OCI-LY1 (cell line): ENCODE results near the gene GPX3.

Experiments
- H2AFZ ChIP-seq: fragments of 200-600 bp; sonication (generic), shearing (Covaris generic); 2 replicates; pipeline ENCODE4 v1.6.0; 2014; ENCODE audit warnings: antibody characterized with exemption, mild to moderate bottlenecking, low read length
- H3F3A ChIP-seq: fragments of 200-600 bp; sonication (generic), shearing (Covaris generic); 2 replicates; pipeline ENCODE4 v1.6.0; 2014; ENCODE audit warnings: mild to moderate bottlenecking, antibody characterized with exemption, low read length, moderate library complexity; ENCODE audit not compliant: insufficient read depth
- H3K27ac ChIP-seq: fragments of 200-600 bp; sonication (generic); 2 replicates; pipeline ENCODE4 v1.5.1; 2014; ENCODE audit warnings: low read length, mixed run types, mild to moderate bottlenecking, low read depth; ENCODE audit not compliant: poor library complexity, severe bottlenecking
- H3K27me3 ChIP-seq: fragments of 200-600 bp; sonication (generic); 2 replicates; pipeline ENCODE4 v1.6.0; 2014; ENCODE audit warnings: antibody characterized with exemption, mild to moderate bottlenecking, low read length, moderate library complexity; ENCODE audit not compliant: insufficient read depth
- H3K36me3 ChIP-seq: fragments of 200-600 bp; sonication (generic); 2 replicates; pipeline ENCODE4 v1.6.1; 2014; ENCODE audit warnings: mild to moderate bottlenecking, antibody characterized with exemption, low read length, moderate library complexity, mixed read lengths; ENCODE audit not compliant: insufficient read depth
- H3K4me1 ChIP-seq: fragments of 200-600 bp; sonication (generic); 2 replicates; pipeline ENCODE4 v1.5.1; 2014; ENCODE audit warnings: mild to moderate bottlenecking, low read length, moderate library complexity; ENCODE audit not compliant: insufficient read depth, severe bottlenecking
- H3K4me2 ChIP-seq: fragments of 200-600 bp; sonication (generic), shearing (Covaris generic); 2 replicates; pipeline ENCODE4 v1.6.1; 2014; ENCODE audit warnings: low read length
- H3K4me3 ChIP-seq: fragments of 200-600 bp; sonication (generic); 2 replicates; pipeline ENCODE4 v1.5.1; 2014; ENCODE audit warnings: low read length, low read depth, mild to moderate bottlenecking, mixed read lengths; ENCODE audit not compliant: poor library complexity, severe bottlenecking
- H3K79me2 ChIP-seq: fragments of 200-600 bp; shearing (Covaris generic); 2 replicates; pipeline ENCODE4 v1.6.1; 2016; ENCODE audit warnings: mixed run types, low read length, mixed read lengths; ENCODE audit not compliant: insufficient read depth
- H3K9ac ChIP-seq: fragments of 200-600 bp; sonication (generic), shearing (Covaris generic); 2 replicates; pipeline ENCODE4 v1.6.1; 2014; ENCODE audit warnings: mild to moderate bottlenecking, low read length, mixed read lengths
- H3K9me2 ChIP-seq: fragments of 200-600 bp; sonication (generic), shearing (Covaris generic); 2 replicates; pipeline ENCODE4 v1.6.1; 2014; ENCODE audit warnings: low read depth, mild to moderate bottlenecking, low read length, mixed read lengths
- H3K9me3 ChIP-seq: fragments of 200-600 bp; shearing (Covaris generic); 2 replicates; pipeline ENCODE4 v1.6.1; 2014; ENCODE audit warnings: low read length, mixed read lengths
- H4K20me1 ChIP-seq: fragments of 200-600 bp; sonication (generic), shearing (Covaris generic); 2 replicates; pipeline ENCODE4 v1.6.0; 2016; ENCODE audit warnings: mild to moderate bottlenecking, low read length; ENCODE audit not compliant: insufficient read depth
- CTCF ChIP-seq: fragments of 200-600 bp; sonication (generic), shearing (Covaris generic); IDR thresholded peaks from 2 replicates; pipeline ENCODE4 v1.5.1; 2017; ENCODE audit warnings: mild to moderate bottlenecking, antibody characterized with exemption, low read length, moderate library complexity, mixed read lengths
- EZH2 ChIP-seq: fragments of 200-600 bp; sonication (generic), shearing (Covaris generic); IDR thresholded peaks from 2 replicates; pipeline ENCODE4 v1.8.0; 2017; ENCODE audit warnings: borderline replicate concordance, mixed run types, mild to moderate bottlenecking, antibody characterized with exemption, low read length, moderate library complexity, mixed read lengths

Gene GPX3

GRCh38 chr5:151016700-151017099 is 3.7 kb upstream of the GPX3 start:
- H3F3A ChIP-seq: no peaks in the 10 kb centered on the region
- no peaks in the 10 kb centered on the region for H4K20me1 ChIP-seq
- no peak overlapping the region for H3K9ac ChIP-seq
- H3K27me3 ChIP-seq: no peaks in the 10 kb centered on the region
- H3K36me3 ChIP-seq: no peaks in the 10 kb centered on the region
- no peak overlapping the region for H3K27ac ChIP-seq
- H3K9me3 ChIP-seq: no peaks in the 10 kb centered on the region
- no peak overlapping the region for H2AFZ ChIP-seq
- TF ChIP-seq EZH2: no peak
- no peak for TF ChIP-seq CTCF
- H3K9me2 ChIP-seq: no peaks in the 10 kb centered on the region
- H3K4me3 ChIP-seq: no peak overlapping the region
- peaks cover 10% of the 10 kb centered on the region for H3K4me1 ChIP-seq
- no peaks in the 10 kb centered on the region for H3K79me2 ChIP-seq
- H3K4me2 ChIP-seq: no peak overlapping the region

- H2AFZ ChIP-seq: no peak overlapping the region
- no peak for TF ChIP-seq EZH2
- TF ChIP-seq CTCF: no peak
- no peaks in the 10 kb centered on the region for H3K27me3 ChIP-seq
- no peak overlapping the region for H3K9ac ChIP-seq
- no peaks in the 10 kb centered on the region for H3K36me3 ChIP-seq
- no peaks in the 10 kb centered on the region for H3K79me2 ChIP-seq
- H3K4me1 ChIP-seq: peaks cover 10% of the 10 kb centered on the region
- no peak overlapping the region for H3K4me2 ChIP-seq
- H4K20me1 ChIP-seq: no peaks in the 10 kb centered on the region
- H3K9me3 ChIP-seq: no peaks in the 10 kb centered on the region
- no peak overlapping the region for H3K27ac ChIP-seq
- no peak overlapping the region for H3K4me3 ChIP-seq
- no peaks in the 10 kb centered on the region for H3K9me2 ChIP-seq
- no peaks in the 10 kb centered on the region for H3F3A ChIP-seq
These were observed 2.5 kb upstream of the GPX3 start for GRCh38 chr5:151017897-151018296.

GRCh38 chr5:151018846-151019245 is 1.5 kb upstream of the GPX3 start:
- Histone ChIP-seq H3K9me2 (no peaks in the 10 kb centered on the region), H2AFZ (no peak overlapping the region), H3F3A (no peaks in the 10 kb centered on the region), H3K4me1 (peaks cover 10% of the 10 kb centered on the region), H3K79me2 (no peaks in the 10 kb centered on the region), H3K9me3 (no peaks in the 10 kb centered on the region), H3K9ac (no peak overlapping the region), H3K4me2 (no peak overlapping the region), H4K20me1 (no peaks in the 10 kb centered on the region), H3K36me3 (no peaks in the 10 kb centered on the region), H3K27me3 (no peaks in the 10 kb centered on the region), H3K27ac (no peak overlapping the region), H3K4me3 (no peak overlapping the region)
- TF ChIP-seq CTCF: no peak
- TF ChIP-seq EZH2: no peak
